NCI-H1436 (cell line): ENCODE results near the gene KRT6C.

Experiments
- DNase-seq: peaks from one replicate; lab custom pipeline; 2025; lab: John Stamatoyannopoulos, UW

Gene KRT6C

DNA sequence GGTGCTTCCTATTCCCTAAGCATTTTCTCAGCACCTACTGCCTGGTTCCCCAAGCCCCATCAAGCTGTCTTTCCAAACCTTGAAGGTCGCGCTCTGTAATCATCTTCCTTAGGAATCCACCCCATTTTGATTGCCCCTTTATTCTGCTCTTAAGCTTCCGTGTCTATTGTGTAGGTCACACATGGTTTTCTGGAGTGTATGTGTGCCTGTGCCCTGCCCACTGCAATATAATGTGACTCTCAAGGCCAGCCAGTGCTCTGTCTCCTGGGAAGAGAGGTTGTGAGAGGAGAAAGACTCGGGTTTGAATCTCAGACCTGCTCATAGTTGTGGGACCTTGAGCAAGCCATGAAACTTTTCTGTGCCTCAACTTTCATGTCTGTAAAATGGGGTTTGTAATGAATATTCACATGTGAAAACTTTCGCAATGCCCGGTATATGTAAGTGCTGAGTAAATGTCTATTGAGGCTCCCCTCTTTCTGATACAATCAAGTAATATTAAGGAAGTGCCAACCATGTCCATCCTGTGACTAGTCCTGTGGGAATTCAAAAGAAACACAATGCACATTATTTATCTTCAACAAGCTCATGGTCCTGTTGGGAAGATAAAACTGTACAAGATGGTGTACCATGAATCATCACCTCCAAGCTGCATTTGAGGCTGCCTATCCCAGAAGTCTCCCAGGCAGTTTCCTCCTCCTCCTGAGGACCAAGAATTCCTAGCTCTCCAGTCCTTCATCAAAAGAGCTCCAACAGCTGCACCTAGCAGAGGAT lies 38.7 kb downstream of the KRT6C start:
- DNase-seq: no peak

- DNase-seq: peak; percentile 47
Observed at GRCh38 chr12:52434081-52434733, 39.4 kb downstream of the KRT6C start, which contains the start of gene KRT75. Gene KRT75 (minus strand): TSS chr12:52434371. CDS start chr12:52434304, 67 bp downstream.

DNA sequence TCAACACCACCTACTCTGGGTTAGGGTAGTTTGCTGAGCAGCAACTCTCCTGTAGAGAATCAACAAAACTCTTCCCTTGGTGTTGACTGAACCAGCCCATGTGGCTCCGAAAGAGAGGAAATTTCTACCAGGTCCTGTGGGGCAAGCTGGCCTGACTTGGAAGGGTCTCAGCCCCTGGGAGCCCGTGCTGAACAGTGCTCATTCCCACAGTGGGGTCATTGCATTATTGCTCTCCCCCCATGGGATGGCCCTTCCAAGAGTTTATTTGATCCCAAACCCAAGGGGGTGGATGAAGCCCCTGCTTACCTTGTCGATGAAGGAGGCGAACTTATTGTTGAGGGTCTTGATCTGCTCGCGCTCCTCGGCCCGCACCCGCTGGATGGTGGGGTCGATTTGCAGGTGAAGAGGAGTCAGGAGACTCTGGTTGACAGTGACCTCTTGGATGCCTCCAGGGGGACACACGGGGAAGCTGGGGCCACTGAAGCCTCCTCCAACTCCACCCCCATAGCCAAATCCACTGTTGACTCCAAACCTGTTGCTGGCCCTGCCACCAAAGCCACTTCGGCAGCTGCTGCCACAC lies 40.0 kb downstream of the KRT6C start:
- no peak for DNase-seq

GRCh38 chr12:52432559-52433207 lies 40.9 kb downstream of the KRT6C start:
- DNase-seq: no peak

DNA sequence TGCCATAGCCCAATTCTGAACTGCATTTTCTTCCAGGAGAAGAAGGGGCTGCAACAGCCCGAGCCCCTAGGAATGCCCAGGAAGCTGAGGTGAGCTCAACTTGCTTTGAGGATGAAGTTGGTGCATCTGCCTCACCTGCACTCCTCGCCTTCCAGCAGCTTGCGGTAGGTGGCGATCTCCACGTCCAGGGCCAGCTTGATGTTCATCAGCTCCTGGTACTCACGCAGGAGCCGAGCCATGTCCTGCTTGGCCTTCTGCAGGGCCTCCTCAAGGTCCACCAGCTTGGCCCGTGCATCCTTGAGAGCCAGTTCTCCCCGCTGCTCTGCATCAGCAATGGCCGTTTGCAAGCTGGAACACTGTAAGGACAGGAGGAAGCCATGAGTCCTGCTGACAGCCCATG lies 45.5 kb downstream of the KRT6C start:
- DNase-seq: no peak

- no peak for DNase-seq
Observed at GRCh38 chr12:52427083-52427482, 46.5 kb downstream of the KRT6C start.

DNA sequence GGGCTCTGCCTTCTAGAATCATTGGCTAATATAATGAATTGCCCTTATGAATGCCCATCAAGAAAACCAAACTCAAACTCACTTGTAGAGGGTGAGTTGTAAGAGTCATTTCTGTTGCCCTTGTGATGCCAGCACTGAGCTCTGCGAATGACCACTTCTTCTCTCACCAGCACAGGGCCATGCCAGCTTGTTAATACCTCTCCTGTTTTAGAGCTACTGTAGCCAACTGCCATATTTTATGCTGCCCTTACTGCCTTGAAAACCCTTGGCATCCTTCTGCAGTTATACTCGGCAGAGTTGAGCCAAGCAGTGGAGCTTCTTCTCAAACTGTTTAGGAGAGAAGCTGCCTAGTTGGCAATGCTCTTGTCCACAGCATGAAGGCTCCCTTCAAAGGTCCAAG lies 47.6 kb downstream of the KRT6C start:
- DNase-seq: no peak

DNA sequence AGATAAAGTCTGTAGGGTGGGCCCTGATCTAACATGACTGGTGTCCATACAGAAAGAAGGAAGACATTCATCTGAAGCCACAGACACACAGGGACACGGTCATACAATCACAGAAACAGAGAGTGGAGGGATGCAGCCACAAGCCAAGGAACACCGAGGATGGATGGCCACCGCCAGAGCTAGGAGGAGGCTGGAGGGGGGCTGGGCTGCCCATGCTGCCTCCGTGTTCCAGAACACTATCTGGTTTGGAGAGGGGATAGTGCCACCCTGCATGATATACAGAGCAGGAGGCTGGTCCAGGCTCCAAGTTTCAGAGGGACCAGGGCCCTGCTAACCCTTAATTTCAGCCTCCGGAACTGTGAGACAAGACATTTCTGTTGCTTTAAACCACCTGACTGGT lies 48.1 kb downstream of the KRT6C start:
- no peak for DNase-seq

- no peak for DNase-seq
Observed at GRCh38 chr12:52423661-52424500, 49.7 kb downstream of the KRT6C start.

- DNase-seq: no peak
Observed at GRCh38 chr12:52423035-52423434, 50.6 kb downstream of the KRT6C start.

DNA sequence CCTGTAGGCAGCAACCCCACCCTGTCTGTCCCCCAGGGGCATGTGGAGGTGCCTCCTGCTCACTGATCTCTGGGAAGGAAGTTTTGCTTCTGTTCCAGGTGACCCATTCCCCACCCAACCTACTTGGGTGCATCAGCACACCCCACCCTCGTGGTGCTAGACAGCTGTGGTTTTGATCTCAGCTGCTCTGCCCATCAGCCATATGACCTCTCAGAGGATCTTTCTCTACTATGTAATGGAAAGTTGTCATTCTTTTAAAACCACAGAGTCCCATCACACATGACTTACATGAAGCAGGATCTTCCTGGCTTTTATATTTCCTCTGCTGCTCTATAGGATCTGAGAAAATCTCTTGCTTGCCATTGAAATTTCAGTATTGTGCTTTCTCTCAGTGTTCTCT lies 53.9 kb downstream of the KRT6C start:
- no peak for DNase-seq

DNA sequence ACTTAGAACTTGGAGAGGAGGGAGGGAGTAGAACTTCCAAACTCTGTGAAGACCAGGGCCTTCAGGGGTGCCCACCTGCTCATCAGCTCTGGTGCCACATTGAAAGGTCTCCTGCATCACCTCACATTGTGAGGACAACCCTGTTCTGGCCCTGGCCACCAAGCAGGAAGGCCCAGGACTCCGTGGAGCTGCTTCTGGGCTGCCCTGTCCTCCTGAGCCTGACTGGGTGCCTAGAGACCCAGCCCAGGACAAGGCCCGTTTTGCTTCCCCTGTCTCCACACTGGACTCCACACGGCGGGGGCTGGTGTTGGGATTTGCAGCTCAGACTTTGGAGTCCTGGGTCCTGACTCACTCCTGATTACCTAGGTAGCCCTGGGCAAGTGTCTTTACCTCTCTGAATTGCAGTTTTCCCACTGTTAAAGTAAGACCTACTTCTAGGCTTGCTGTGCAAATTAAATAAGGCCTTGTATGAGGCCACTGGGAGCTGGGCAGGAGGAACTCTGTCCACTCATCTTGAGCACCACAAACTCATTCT lies 55.0 kb downstream of the KRT6C start:
- no peak for DNase-seq
